OCI-LY1 (cell line): Measurements from ENCODE around the gene SPSB3.

Source experiments
- CTCF ChIP-seq: fragments of 200-600 bp; sonication (generic), shearing (Covaris generic); IDR thresholded peaks from 2 replicates; pipeline ENCODE4 v1.5.1; 2017; ENCODE audit warnings: mild to moderate bottlenecking, antibody characterized with exemption, low read length, moderate library complexity, mixed read lengths
- EZH2 ChIP-seq: fragments of 200-600 bp; sonication (generic), shearing (Covaris generic); IDR thresholded peaks from 2 replicates; pipeline ENCODE4 v1.8.0; 2017; ENCODE audit warnings: borderline replicate concordance, mixed run types, mild to moderate bottlenecking, antibody characterized with exemption, low read length, moderate library complexity, mixed read lengths

DNA sequence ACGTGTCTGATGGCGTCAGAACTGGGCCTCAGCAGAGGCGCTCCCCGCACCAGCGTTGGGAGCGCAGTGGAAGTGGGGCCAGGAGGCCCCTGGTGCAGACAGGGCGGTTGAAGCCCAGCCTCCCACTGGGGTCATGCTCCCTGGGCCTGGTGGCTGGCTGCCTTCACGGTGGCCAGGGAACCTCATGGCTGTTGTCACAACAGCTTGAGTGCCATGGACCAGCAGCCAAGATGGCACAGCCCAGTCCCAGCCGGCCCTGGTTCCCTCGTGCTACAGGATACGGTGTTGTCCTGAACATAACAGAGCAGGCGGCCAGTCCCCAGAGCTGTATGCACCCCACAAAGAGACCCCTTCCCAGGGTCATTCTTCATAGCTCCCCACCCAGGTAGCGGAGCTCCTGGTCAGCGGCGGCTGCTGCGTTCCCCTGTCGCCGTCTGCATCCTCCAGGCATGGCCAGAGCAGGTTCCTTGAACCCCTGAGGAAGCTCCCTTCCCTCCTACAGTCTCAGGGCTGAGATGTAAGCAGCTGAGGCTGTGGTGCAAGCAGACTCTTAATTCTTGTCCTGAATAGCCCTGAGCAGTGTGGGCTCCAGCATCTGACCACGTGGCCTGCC is 40.7 kb downstream of the SPSB3 start:
- TF ChIP-seq CTCF (no peak), EZH2 (no peak)
